ENCODE measurements around the gene IGHMBP2. TPM values are rescaled to one million over a fixed set of nuclear protein-coding genes. Genes with fewer than 3 reads are reported as not detected.

Gene IGHMBP2
- total RNA-seq, 1 donor from 2014 or later: 13.8 TPM

Other genes with a start within 250 kb of the IGHMBP2 start
- not detected for gene GAL, start 219.3 kb upstream of the IGHMBP2 start, total RNA-seq
- gene TESMIN, start 152.4 kb upstream of the IGHMBP2 start, total RNA-seq: 0.27 TPM
- gene CPT1A, start 62.0 kb upstream of the IGHMBP2 start, total RNA-seq: 83.3 TPM
- gene MRPL21, start 59 bp upstream of the IGHMBP2 start, total RNA-seq: 120 TPM
- not detected for gene MRGPRD, start 77.1 kb downstream of the IGHMBP2 start, total RNA-seq
- gene MRGPRF, start 109.4 kb downstream of the IGHMBP2 start, total RNA-seq: 7.6 TPM
- 9.1 TPM for gene TPCN2, start 145.0 kb downstream of the IGHMBP2 start, total RNA-seq

Data from Right ventricle myocardium inferior (tissue), 1 donor.